GM21526 (cell line): ENCODE data around the gene CELA2A.
"Not testable (repeated sequence)": the region's sequence is repeated elsewhere in the genome, so short reads cannot be mapped to it uniquely, and the experiment has no call there.

Experiments
- ATAC-seq: cut with Tn5 transposase; IDR thresholded peaks from one replicate; pipeline ENCODE4 v1.9.1; 2021; ENCODE audit warnings: moderate library complexity; ENCODE audit not compliant: unreplicated experiment, low FRiP score

CELA2A gene

GRCh38 chr1:15489052-15489736 lies 32.7 kb downstream of the CELA2A start:
- no peak for ATAC-seq

GRCh38 chr1:15491010-15491409 lies 34.5 kb downstream of the CELA2A start:
- not testable (repeated sequence) for ATAC-seq

- no peak for ATAC-seq
These were observed 36.1 kb downstream of the CELA2A start for GRCh38 chr1:15492596-15492995.

GRCh38 chr1:15493869-15494390 lies 37.4 kb downstream of the CELA2A start:
- no peak for ATAC-seq

- ATAC-seq, result no peak
These were observed 43.9 kb downstream of the CELA2A start for GRCh38 chr1:15500184-15501178.

GRCh38 chr1:15501208-15502032 lies 44.9 kb downstream of the CELA2A start:
- no peak for ATAC-seq

GRCh38 chr1:15504436-15504835 lies 47.9 kb downstream of the CELA2A start:
- ATAC-seq, result no peak

- ATAC-seq, result no peak
These were observed 50.3 kb downstream of the CELA2A start for GRCh38 chr1:15506831-15507230.

GRCh38 chr1:15507278-15507677 lies 50.7 kb downstream of the CELA2A start:
- no peak for ATAC-seq

GRCh38 chr1:15508700-15509487 lies 52.4 kb downstream of the CELA2A start:
- no peak for ATAC-seq

- ATAC-seq, result no peak
These were observed 53.1 kb downstream of the CELA2A start for GRCh38 chr1:15509586-15509985.

- no peak for ATAC-seq
These were observed 54.3 kb downstream of the CELA2A start for GRCh38 chr1:15510611-15511405.

GRCh38 chr1:15513192-15513591 lies 56.7 kb downstream of the CELA2A start:
- ATAC-seq, result no peak

- no peak for ATAC-seq
These were observed 57.4 kb downstream of the CELA2A start for GRCh38 chr1:15513919-15514318.

- ATAC-seq, result not testable (repeated sequence)
These were observed 58.0 kb downstream of the CELA2A start for GRCh38 chr1:15514557-15514956.

GRCh38 chr1:15515022-15515663 lies 58.6 kb downstream of the CELA2A start:
- no peak for ATAC-seq

- no peak for ATAC-seq
These were observed 63.1 kb downstream of the CELA2A start for GRCh38 chr1:15519625-15520024.

- not testable (repeated sequence) for ATAC-seq
These were observed 64.8 kb downstream of the CELA2A start for GRCh38 chr1:15521206-15521906.
